HUES48 (cell line): ENCODE measurements around the gene SMTNL1.
A peak's percentile ranks its signal among the peaks of the same experiment; 100 is the strongest.

Source experiments
- H3K27ac ChIP-seq: one replicate; pipeline ENCODE4 v1.7.0; 2013; ENCODE audit warnings: low read depth, low read length, inconsistent platforms
- H3K27me3 ChIP-seq: 2 replicates; pipeline ENCODE4 v1.6.1; 2013; ENCODE audit warnings: mild to moderate bottlenecking, low read length; ENCODE audit not compliant: control insufficient read depth, insufficient read depth
- H3K36me3 ChIP-seq: 2 replicates; pipeline ENCODE4 v1.6.1; 2013; ENCODE audit warnings: low read length; ENCODE audit not compliant: control insufficient read depth, insufficient read depth
- H3K4me1 ChIP-seq: 2 replicates; pipeline ENCODE4 v1.6.1; 2013; ENCODE audit warnings: mild to moderate bottlenecking, low read length; ENCODE audit not compliant: control insufficient read depth, insufficient read depth
- H3K4me3 ChIP-seq: 2 replicates; pipeline ENCODE4 v1.5.1; 2013; ENCODE audit warnings: mild to moderate bottlenecking, low read depth, low read length
- H3K9ac ChIP-seq: 2 replicates; pipeline ENCODE4 v1.6.1; 2013; ENCODE audit warnings: mild to moderate bottlenecking, low read depth, low read length, moderate library complexity
- H3K9me3 ChIP-seq: 2 replicates; pipeline ENCODE4 v1.6.1; 2013; ENCODE audit warnings: low read length; ENCODE audit not compliant: control insufficient read depth, insufficient read depth

The SMTNL1 gene

GRCh38 chr11:57511741-57512430 is 25.5 kb upstream of the SMTNL1 start:
- H3K36me3 ChIP-seq: 0 out of 2 replicates have a peak, but pooled peaks cover 2% of the 10 kb centered on the region
- no peak overlapping the region for H3K9ac ChIP-seq
- H3K4me1 ChIP-seq: peaks cover 3% of the 10 kb centered on the region; the same call in 1 of the 2 replicates
- no peaks in the 10 kb centered on the region for H3K9me3 ChIP-seq
- no peak overlapping the region for H3K4me3 ChIP-seq
- peaks cover 27% of the 10 kb centered on the region for H3K27me3 ChIP-seq
- no peak overlapping the region for H3K27ac ChIP-seq

- H3K27me3 ChIP-seq: peaks cover 31% of the 10 kb centered on the region
- H3K4me3 ChIP-seq: no peak overlapping the region
- H3K27ac ChIP-seq: no peak overlapping the region
- H3K9ac ChIP-seq: no peak overlapping the region
- H3K36me3 ChIP-seq: 0 out of 2 replicates have a peak, but pooled peaks cover 2% of the 10 kb centered on the region
- H3K4me1 ChIP-seq: peaks cover 3% of the 10 kb centered on the region; the same call in 1 of the 2 replicates
- H3K9me3 ChIP-seq: no peaks in the 10 kb centered on the region
These were observed 24.5 kb upstream of the SMTNL1 start for GRCh38 chr11:57512646-57513451.

- Histone ChIP-seq H3K4me3 (peak overlapping the region; percentile 74), H3K27ac (no peak overlapping the region), H3K27me3 (peaks cover 31% of the 10 kb centered on the region), H3K9me3 (no peaks in the 10 kb centered on the region), H3K36me3 (0 out of 2 replicates have a peak, but pooled peaks cover under 1% of the 10 kb centered on the region), H3K9ac (no peak overlapping the region), H3K4me1 (peaks cover 3% of the 10 kb centered on the region; the same call in 1 of the 2 replicates)
These were observed 24.0 kb upstream of the SMTNL1 start for GRCh38 chr11:57513452-57513795.

GRCh38 chr11:57513911-57514537 is 23.4 kb upstream of the SMTNL1 start:
- peak overlapping the region; percentile 74 for H3K4me3 ChIP-seq
- peak overlapping the region; percentile 71 for H3K9ac ChIP-seq
- H3K36me3 ChIP-seq: no peaks in the 10 kb centered on the region
- H3K4me1 ChIP-seq: peaks cover 3% of the 10 kb centered on the region; the same call in 1 of the 2 replicates
- H3K27ac ChIP-seq: no peak overlapping the region
- H3K27me3 ChIP-seq: peaks cover 31% of the 10 kb centered on the region
- no peaks in the 10 kb centered on the region for H3K9me3 ChIP-seq

GRCh38 chr11:57514538-57515331 is 22.7 kb upstream of the SMTNL1 start:
- Histone ChIP-seq H3K9me3 (no peaks in the 10 kb centered on the region), H3K27ac (peak overlapping the region; percentile 33), H3K4me1 (peaks cover 3% of the 10 kb centered on the region; the same call in 1 of the 2 replicates), H3K4me3 (peak overlapping the region; percentile 74), H3K36me3 (no peaks in the 10 kb centered on the region), H3K27me3 (peaks cover 31% of the 10 kb centered on the region), H3K9ac (peak overlapping the region; percentile 71)

GRCh38 chr11:57515332-57516060 is 21.9 kb upstream of the SMTNL1 start, which contains the start of gene SLC43A1:
Gene SLC43A1 (minus strand): TSS chr11:57515702. CDS start chr11:57514111, 1,591 bp downstream.
- H3K27ac ChIP-seq: peak within 1 kb of the TSS; percentile 33
- peak within 1 kb of the TSS; percentile 71 for H3K9ac ChIP-seq

GRCh38 chr11:57516061-57516443 is 21.3 kb upstream of the SMTNL1 start:
- H3K27ac ChIP-seq: no peak overlapping the region
- peaks cover 3% of the 10 kb centered on the region; the same call in 1 of the 2 replicates for H3K4me1 ChIP-seq
- no peaks in the 10 kb centered on the region for H3K9me3 ChIP-seq
- peak overlapping the region; percentile 74 for H3K4me3 ChIP-seq
- H3K27me3 ChIP-seq: peaks cover 31% of the 10 kb centered on the region
- H3K36me3 ChIP-seq: no peaks in the 10 kb centered on the region
- H3K9ac ChIP-seq: peak overlapping the region; percentile 71; the same call in 1 of the 2 replicates

More at GRCh38 chr11:57515332-57516060, 21.9 kb upstream of the SMTNL1 start, which contains the start of gene SLC43A1:
- no peaks in the 10 kb centered on the region for H3K36me3 ChIP-seq
- no peaks in the 10 kb centered on the region for H3K9me3 ChIP-seq
- H3K4me3 ChIP-seq: peak within 1 kb of the TSS; percentile 74
- peaks cover 31% of the 10 kb centered on the region for H3K27me3 ChIP-seq
- peaks cover 3% of the 10 kb centered on the region; the same call in 1 of the 2 replicates for H3K4me1 ChIP-seq

GRCh38 chr11:57521116-57521515 is 16.3 kb upstream of the SMTNL1 start:
- Histone ChIP-seq H3K4me1 (no peaks in the 10 kb centered on the region; the same call in 1 of the 2 replicates), H3K4me3 (no peak overlapping the region), H3K27ac (no peak overlapping the region), H3K9me3 (no peaks in the 10 kb centered on the region), H3K36me3 (no peaks in the 10 kb centered on the region), H3K27me3 (peaks cover 12% of the 10 kb centered on the region), H3K9ac (no peak overlapping the region)

GRCh38 chr11:57523419-57523818 is 14.0 kb upstream of the SMTNL1 start:
- no peaks in the 10 kb centered on the region for H3K9me3 ChIP-seq

More at GRCh38 chr11:57523419-57523818, 14.0 kb upstream of the SMTNL1 start:
- H3K27ac ChIP-seq: no peak overlapping the region
- peaks cover 8% of the 10 kb centered on the region for H3K4me1 ChIP-seq
- H3K27me3 ChIP-seq: no peaks in the 10 kb centered on the region
- H3K4me3 ChIP-seq: no peak overlapping the region
- H3K9ac ChIP-seq: no peak overlapping the region
- peaks cover 4% of the 10 kb centered on the region for H3K36me3 ChIP-seq
